Mesenteric fat pad (tissue), 1 donor: Measurements from ENCODE around the gene EML1. TPM values are rescaled to one million over a fixed set of nuclear protein-coding genes. Genes with fewer than 3 reads are reported as not detected.

Source experiments
- DNase-seq: peaks from one replicate; pipeline ENCODE4 v3.0.0-alpha.2; 2020; ENCODE audit warnings: low spot score
- total RNA-seq: library from RNA; stranded (reverse); fragmentation: NEBNext Ultra II Directional; extraction: Animal tissue kit (Norgen Biotek cat#: 25700); gene quantifications from one replicate; pipeline ENCODE4 v1.2.1, GENCODE V29; 2021
- donor health status: DM: yes; HTN: yes; CAD: no.

EML1 gene
- total RNA-seq, 1 donor from 2014 or later, result 32.5 TPM

GRCh38 chr14:99952453-99952852 lies 159.2 kb downstream of the EML1 start:
- no peak for DNase-seq

- DNase-seq, result peak; percentile 79
Observed at GRCh38 chr14:99955826-99956455, 162.7 kb downstream of the EML1 start.

- peak; percentile 41 for DNase-seq
Observed at GRCh38 chr14:99958380-99958779, 165.2 kb downstream of the EML1 start.

GRCh38 chr14:99961826-99962518 lies 168.8 kb downstream of the EML1 start:
- DNase-seq, result peak; percentile 76

GRCh38 chr14:99964979-99965378 lies 171.8 kb downstream of the EML1 start:
- peak; percentile 47 for DNase-seq

GRCh38 chr14:99966037-99966835 lies 173.0 kb downstream of the EML1 start:
- peak; percentile 88 for DNase-seq

GRCh38 chr14:99966912-99967311 lies 173.7 kb downstream of the EML1 start:
- DNase-seq, result no peak

- DNase-seq, result no peak
Observed at GRCh38 chr14:99968191-99968920, 175.1 kb downstream of the EML1 start.

- no peak for DNase-seq
Observed at GRCh38 chr14:99968941-99969340, 175.7 kb downstream of the EML1 start.

GRCh38 chr14:99969673-99970322 lies 176.6 kb downstream of the EML1 start:
- no peak for DNase-seq

GRCh38 chr14:99971087-99971940 lies 178.1 kb downstream of the EML1 start:
- no peak for DNase-seq

- DNase-seq, result no peak
Observed at GRCh38 chr14:99971941-99972747, 178.9 kb downstream of the EML1 start.

GRCh38 chr14:99972748-99973466 lies 179.7 kb downstream of the EML1 start:
- DNase-seq, result no peak

- DNase-seq, result no peak
Observed at GRCh38 chr14:99975190-99975589, 182.0 kb downstream of the EML1 start.

- no peak for DNase-seq
Observed at GRCh38 chr14:99976021-99976420, 182.8 kb downstream of the EML1 start.

- no peak for DNase-seq
Observed at GRCh38 chr14:99976681-99977080, 183.5 kb downstream of the EML1 start.

- DNase-seq, result no peak
Observed at GRCh38 chr14:99980299-99980698, 187.1 kb downstream of the EML1 start.

- DNase-seq, result no peak
Observed at GRCh38 chr14:99981806-99982205, 188.6 kb downstream of the EML1 start.
